A673 (cell line): Measurements from ENCODE around the gene PCDHGA7. TPM values are rescaled to one million over a fixed set of nuclear protein-coding genes. Genes with fewer than 3 reads are reported as not detected.

Experiments
- BruUV-seq: library from RNA; stranded (reverse); fragments of 400-500 nt; replicated peaks from 2 replicates; lab custom pipeline; 2021; lab: Mats Ljungman, UMichigan
- CTCF ChIA-PET: fragments of 300-600 bp; sonication (Branson Sonifier 250); formaldehyde crosslinking; loops from one replicate; lab custom pipeline; 2022; ENCODE audit warnings: antibody characterized with exemption; lab: Charles Lee
- POLR2A ChIA-PET: fragments of 300-600 bp; sonication (Branson Sonifier 250); formaldehyde crosslinking; loops from one replicate; lab custom pipeline; 2022; ENCODE audit warnings: antibody characterized with exemption; ENCODE audit not compliant: low non-redundant PET; lab: Charles Lee
- DNase-seq: peaks from one replicate; pipeline ENCODE4 v3.0.0-alpha.2; 2015; ENCODE audit warnings: low spot score
- H3K27ac ChIP-seq: fragments of 200-600 bp; sonication (generic); 2 replicates; pipeline ENCODE4 v1.5.1; 2016; ENCODE audit warnings: mixed run types, low read depth, mild to moderate bottlenecking, mixed read lengths, antibody characterized with exemption, low read length; ENCODE audit not compliant: poor library complexity, severe bottlenecking
- H3K27me3 ChIP-seq: fragments of 200-600 bp; sonication (generic); replicated peaks from 2 replicates; pipeline ENCODE4 v1.6.1; 2017; ENCODE audit warnings: mixed run types, low read depth, mild to moderate bottlenecking, mixed read lengths, antibody characterized with exemption, low read length; ENCODE audit not compliant: insufficient read depth, poor library complexity
- H3K36me3 ChIP-seq: fragments of 200-600 bp; sonication (generic); 2 replicates; pipeline ENCODE4 v1.6.1; 2016; ENCODE audit warnings: mixed run types, mild to moderate bottlenecking, mixed read lengths, antibody characterized with exemption, low read length; ENCODE audit not compliant: insufficient read depth, poor library complexity, severe bottlenecking
- H3K4me1 ChIP-seq: fragments of 200-600 bp; sonication (generic); 2 replicates; pipeline ENCODE4 v1.6.1; 2017; ENCODE audit warnings: mixed run types, mild to moderate bottlenecking, mixed read lengths, antibody characterized with exemption, low read length; ENCODE audit not compliant: insufficient read depth, poor library complexity, severe bottlenecking
- H3K4me3 ChIP-seq: fragments of 200-600 bp; sonication (generic); 2 replicates; pipeline ENCODE4 v1.5.1; 2016; ENCODE audit warnings: low read depth, mixed run types, mild to moderate bottlenecking, mixed read lengths, low read length; ENCODE audit not compliant: poor library complexity, severe bottlenecking
- H3K9me3 ChIP-seq: fragments of 200-600 bp; sonication (generic); 2 replicates; pipeline ENCODE4 v1.6.1; 2016; ENCODE audit warnings: mixed run types, low read depth, mild to moderate bottlenecking, mixed read lengths, antibody characterized with exemption, low read length; ENCODE audit not compliant: poor library complexity, severe bottlenecking
- CTCF ChIP-seq: fragments of 300-800, 200-600 bp; sonication (generic); conservative IDR thresholded peaks from 2 replicates; pipeline ENCODE4 v1.5.1; 2017; ENCODE audit warnings: low read depth, mild to moderate bottlenecking, antibody characterized with exemption, low read length, moderate library complexity, mixed read lengths
- EZH2 ChIP-seq: fragments of 200-600 bp; sonication (generic); IDR thresholded peaks from 2 replicates; pipeline ENCODE4 v1.6.1; 2017; ENCODE audit warnings: borderline replicate concordance, low read depth, mild to moderate bottlenecking, mixed read lengths, antibody characterized with exemption, low read length; ENCODE audit not compliant: poor library complexity, severe bottlenecking
- intact Hi-C: fragments of 100-400 bp; cut with micrococcal nuclease; formaldehyde crosslinking; loops from one replicate; pipeline ENCODE4 v1.10.0; 2022; ENCODE audit not compliant: unreplicated experiment
- total RNA-seq: library from RNA; stranded (reverse); gene quantifications from 2 replicates; pipeline ENCODE4 v1.2.3, GENCODE V29; 2021

PCDHGA7 gene
- total RNA-seq, 1 experiment from 2014 or later: 10.9 TPM

DNA sequence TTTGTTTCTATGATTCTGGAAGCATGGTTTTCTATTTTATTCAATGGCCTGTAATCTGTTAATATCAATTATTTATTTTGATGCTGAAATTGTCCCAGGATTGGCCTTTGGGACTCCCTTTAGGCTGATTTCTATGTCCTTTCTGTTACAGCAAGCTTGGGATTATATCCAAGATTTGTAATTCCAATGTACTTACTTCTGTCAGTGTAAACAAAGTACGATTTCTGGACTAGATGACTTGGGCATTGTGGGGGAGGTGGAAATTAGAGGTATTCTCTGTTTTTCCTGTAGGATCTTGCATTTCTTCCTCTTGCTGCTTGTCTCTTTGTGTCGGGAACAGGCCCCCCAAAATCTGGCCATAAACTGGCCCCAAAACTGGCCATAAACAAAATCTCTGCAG lies 51.5 kb downstream of the PCDHGA7 start:
- no peaks in the 10 kb centered on the region for H3K4me1 ChIP-seq
- no peak overlapping the region for H3K4me3 ChIP-seq
- no TSS peak for BruUV-seq
- no peak for DNase-seq
- peaks cover 33% of the 10 kb centered on the region for H3K36me3 ChIP-seq
- intact Hi-C loops: no loop called here
- H3K27me3 ChIP-seq: no peaks in the 10 kb centered on the region
- H3K9me3 ChIP-seq: peaks cover 43% of the 10 kb centered on the region
- H3K27ac ChIP-seq: no peak overlapping the region
- CTCF ChIA-PET: no interaction called here
- no peak for TF ChIP-seq EZH2
- TF ChIP-seq CTCF: no peak
- POLR2A ChIA-PET: no interaction called here

Other genes with a start within 250 kb of the PCDHGA7 start
- 21.0 and 23.6 TPM in 2 replicates for gene PCDHB5, start 247.5 kb upstream of the PCDHGA7 start, total RNA-seq
- 7.3 and 9.1 TPM in 2 replicates for gene PCDHB6, start 232.7 kb upstream of the PCDHGA7 start, total RNA-seq
- gene PCDHB7, start 210.1 kb upstream of the PCDHGA7 start, total RNA-seq: 2.0 and 2.3 TPM in 2 replicates
- 7.7 and 8.5 TPM in 2 replicates for gene PCDHB8, start 205.0 kb upstream of the PCDHGA7 start, total RNA-seq
- 11.3 and 12.8 TPM in 2 replicates for gene PCDHB16, start 200.4 kb upstream of the PCDHGA7 start, total RNA-seq
- gene PCDHB9, start 195.6 kb upstream of the PCDHGA7 start, total RNA-seq: 5.6 and 7.9 TPM in 2 replicates
- 2.7 and 2.8 TPM in 2 replicates for gene PCDHB10, start 190.4 kb upstream of the PCDHGA7 start, total RNA-seq
- gene PCDHB11, start 183.1 kb upstream of the PCDHGA7 start, total RNA-seq: 14.2 and 15.3 TPM in 2 replicates
- gene PCDHB12, start 174.0 kb upstream of the PCDHGA7 start, total RNA-seq: 5.1 and 6.7 TPM in 2 replicates
- gene PCDHB13, start 168.8 kb upstream of the PCDHGA7 start, total RNA-seq: 1.8 and 2.5 TPM in 2 replicates
- gene PCDHB14, start 159.4 kb upstream of the PCDHGA7 start, total RNA-seq: 6.9 and 7.4 TPM in 2 replicates
- 1.2 and 2.3 TPM in 2 replicates for gene PCDHB15, start 137.3 kb upstream of the PCDHGA7 start, total RNA-seq
- gene SLC25A2, start 78.7 kb upstream of the PCDHGA7 start, total RNA-seq: 0.88 and 1.0 TPM in 2 replicates
- 73.4 and 78.3 TPM in 2 replicates for gene TAF7, start 62.0 kb upstream of the PCDHGA7 start, total RNA-seq
- gene PCDHGA1, start 52.2 kb upstream of the PCDHGA7 start, total RNA-seq: 2.2 and 2.3 TPM in 2 replicates
- gene PCDHGA2, start 44.0 kb upstream of the PCDHGA7 start, total RNA-seq: 1.5 and 1.8 TPM in 2 replicates
- 0.85 and 0.97 TPM in 2 replicates for gene PCDHGA3, start 38.9 kb upstream of the PCDHGA7 start, total RNA-seq
- gene PCDHGB1, start 32.6 kb upstream of the PCDHGA7 start, total RNA-seq: 7.6 TPM in 2 replicates
- gene PCDHGA4, start 27.7 kb upstream of the PCDHGA7 start, total RNA-seq: 2.9 and 3.5 TPM in 2 replicates
- 6.2 and 6.5 TPM in 2 replicates for gene PCDHGB2, start 22.7 kb upstream of the PCDHGA7 start, total RNA-seq
- 2.4 and 2.6 TPM in 2 replicates for gene PCDHGA5, start 18.6 kb upstream of the PCDHGA7 start, total RNA-seq
- gene PCDHGB3, start 12.5 kb upstream of the PCDHGA7 start, total RNA-seq: 3.3 and 3.4 TPM in 2 replicates
- 20.2 and 21.6 TPM in 2 replicates for gene PCDHGA6, start 8.9 kb upstream of the PCDHGA7 start, total RNA-seq
- 2.5 and 3.3 TPM in 2 replicates for gene PCDHGB4, start 5.0 kb downstream of the PCDHGA7 start, total RNA-seq
- 2.2 and 2.6 TPM in 2 replicates for gene PCDHGA8, start 9.9 kb downstream of the PCDHGA7 start, total RNA-seq
- 43.3 and 45.0 TPM in 2 replicates for gene PCDHGB5, start 15.2 kb downstream of the PCDHGA7 start, total RNA-seq
- gene PCDHGA9, start 20.0 kb downstream of the PCDHGA7 start, total RNA-seq: 5.0 and 6.6 TPM in 2 replicates
- gene PCDHGB6, start 25.3 kb downstream of the PCDHGA7 start, total RNA-seq: 4.5 and 4.6 TPM in 2 replicates
- 3.6 TPM in 2 replicates for gene PCDHGA10, start 30.2 kb downstream of the PCDHGA7 start, total RNA-seq
- gene PCDHGB7, start 34.9 kb downstream of the PCDHGA7 start, total RNA-seq: 3.7 and 4.0 TPM in 2 replicates
- gene PCDHGA11, start 38.3 kb downstream of the PCDHGA7 start, total RNA-seq: 34.9 and 35.5 TPM in 2 replicates
- gene PCDHGA12, start 47.8 kb downstream of the PCDHGA7 start, total RNA-seq: 3.5 and 3.6 TPM in 2 replicates
- gene PCDHGC3, start 93.2 kb downstream of the PCDHGA7 start, total RNA-seq: 103 and 112 TPM in 2 replicates
- gene PCDHGC4, start 102.3 kb downstream of the PCDHGA7 start, total RNA-seq: 3.6 and 3.8 TPM in 2 replicates
- 3.4 and 3.6 TPM in 2 replicates for gene PCDHGC5, start 106.3 kb downstream of the PCDHGA7 start, total RNA-seq
- gene DIAPH1, start 236.3 kb downstream of the PCDHGA7 start, total RNA-seq: 105 and 109 TPM in 2 replicates